GM23338 (cell line): ENCODE results near the gene NYAP2. TPM values are rescaled to one million over a fixed set of nuclear protein-coding genes. Genes with fewer than 3 reads are reported as not detected.
A peak's percentile ranks its signal among the peaks of the same experiment; 100 is the strongest.

Experiments used
- ATAC-seq: fragments of 200-7000 bp; cut with Tn5 transposase; 3 replicates; pipeline ENCODE4 v1.9.1; 2020
- DNase-seq: peaks from one replicate; pipeline ENCODE4 v3.0.0-alpha.2; 2015; ENCODE audit warnings: low spot score
- H2AFZ ChIP-seq: fragments of 200-600 bp; sonication (generic); 2 replicates; pipeline ENCODE4 v1.8.0; 2016; ENCODE audit warnings: antibody characterized with exemption, mild to moderate bottlenecking, moderate library complexity
- H3F3A ChIP-seq: fragments of 200-600 bp; sonication (generic); replicated peaks from 2 replicates; pipeline ENCODE4 v1.8.0; 2017; ENCODE audit warnings: antibody characterized with exemption, mixed run types, low read depth
- H3K27ac ChIP-seq: fragments of 200-600 bp; sonication (generic); 2 replicates; pipeline ENCODE4 v1.6.1; 2016; ENCODE audit warnings: low read depth
- H3K27me3 ChIP-seq: fragments of 200-600 bp; sonication (generic); 2 replicates; pipeline ENCODE4 v1.8.0; 2016; ENCODE audit warnings: mild to moderate bottlenecking, mixed run types, moderate library complexity; ENCODE audit not compliant: insufficient read depth
- H3K36me3 ChIP-seq: fragments of 200-600 bp; sonication (generic); 2 replicates; pipeline ENCODE4 v1.8.0; 2016; ENCODE audit warnings: mild to moderate bottlenecking; ENCODE audit not compliant: insufficient read depth
- H3K4me1 ChIP-seq: fragments of 200-600 bp; sonication (generic); 2 replicates; pipeline ENCODE4 v1.8.0; 2016; ENCODE audit warnings: mild to moderate bottlenecking, moderate library complexity; ENCODE audit not compliant: insufficient read depth
- H3K4me2 ChIP-seq: fragments of 200-600 bp; sonication (generic); 2 replicates; pipeline ENCODE4 v1.7.1; 2017; ENCODE audit warnings: mixed run types
- H3K4me3 ChIP-seq: fragments of 200-600 bp; sonication (generic); 2 replicates; pipeline ENCODE4 v1.6.1; 2016; ENCODE audit warnings: mixed run types
- H3K79me2 ChIP-seq: fragments of 200-600 bp; sonication (generic); replicated peaks from 2 replicates; pipeline ENCODE4 v1.8.0; 2017; ENCODE audit warnings: mild to moderate bottlenecking; ENCODE audit not compliant: insufficient read depth
- H3K9me2 ChIP-seq: fragments of 200-600 bp; sonication (generic); 2 replicates; pipeline ENCODE4 v1.8.0; 2017; ENCODE audit not compliant: insufficient read depth
- H4K20me1 ChIP-seq: fragments of 200-600 bp; sonication (generic); replicated peaks from 2 replicates; pipeline ENCODE4 v1.8.0; 2017; ENCODE audit warnings: mild to moderate bottlenecking; ENCODE audit not compliant: insufficient read depth
- H3K27ac Mint-ChIP-seq: 2 replicates; pipeline ENCODE4 v1.8.0; 2020; ENCODE audit warnings: inconsistent platforms, mild to moderate bottlenecking, moderate library complexity, mixed read lengths
- H3K27me3 Mint-ChIP-seq: 3 replicates; pipeline ENCODE4 v1.8.0; 2022; ENCODE audit warnings: low read depth, mild to moderate bottlenecking, moderate library complexity, mixed read lengths, inconsistent platforms; ENCODE audit not compliant: insufficient read depth, poor library complexity
- H3K36me3 Mint-ChIP-seq: 3 replicates; pipeline ENCODE4 v1.8.0; 2021; ENCODE audit warnings: low read depth, mild to moderate bottlenecking, inconsistent platforms, moderate library complexity, mixed read lengths
- H3K4me1 Mint-ChIP-seq: 3 replicates; pipeline ENCODE4 v1.8.0; 2020; ENCODE audit warnings: mild to moderate bottlenecking, inconsistent platforms, mixed read lengths
- H3K4me3 Mint-ChIP-seq: 3 replicates; pipeline ENCODE4 v1.8.0; 2021; ENCODE audit warnings: moderate library complexity, mild to moderate bottlenecking, inconsistent platforms, mixed read lengths
- H3K9me3 Mint-ChIP-seq: 3 replicates; pipeline ENCODE4 v1.8.0; 2020; ENCODE audit warnings: moderate library complexity, mild to moderate bottlenecking, inconsistent platforms, mixed read lengths
- CTCF ChIP-seq, 2 experiments: fragments of 200-600 bp in 1 of 2; sonication (generic) in 1 of 2; conservative IDR thresholded peaks; 2 replicates each; pipeline versions ENCODE4 v1.5.1 to v1.6.1; 2016 to 2017; ENCODE audit warnings: antibody characterized with exemption in 2 of 2, low read depth in 2 of 2, mild to moderate bottlenecking in 2 of 2, moderate library complexity in 1 of 2
- ETS1 ChIP-seq: IDR thresholded peaks from 2 replicates; pipeline ENCODE4 v1.6.1; 2016; ENCODE audit warnings: antibody characterized with exemption
- STAT1 ChIP-seq: IDR thresholded peaks from one replicate; pipeline ENCODE4 v1.6.1; 2016; ENCODE audit warnings: antibody characterized with exemption; ENCODE audit not compliant: unreplicated experiment
- ZNF114 ChIP-seq: fragments of 250-450 bp; sonication (Bioruptor Pico); IDR thresholded peaks from 2 replicates; pipeline ENCODE4 v1.5.0; 2020; ENCODE audit warnings: mild to moderate bottlenecking, moderate library complexity
- polyA plus RNA-seq: library from polyadenylated mRNA; unstranded; fragments of >200 nt; fragmentation: Nextera tagmentation; extraction: Ambion mirVana; gene quantifications from 2 replicates; pipeline ENCODE4 v1.2.1, GENCODE V29; 2016
- total RNA-seq: library from RNA; depleted of rRNA; stranded (reverse); fragments of >200 nt; shearing (Covaris generic); gene quantifications from 2 replicates; pipeline ENCODE4 v1.2.3, GENCODE V29; 2014

The NYAP2 gene
- total and polyA plus RNA-seq, 2 experiments from 2014 or later, result not detected

GRCh38 chr2:225668606-225669266, 269.2 kb downstream of the NYAP2 start:
- Histone ChIP-seq H3K36me3 (no peaks in the 10 kb centered on the region), H2AFZ (no peak overlapping the region), H3K4me3 (no peak overlapping the region), H3K4me2 (0 out of 2 replicates have a peak overlapping the region, but pooled peaks have one; percentile 23), H3F3A (no peaks in the 10 kb centered on the region), H3K79me2 (no peaks in the 10 kb centered on the region), H3K9me2 (no peaks in the 10 kb centered on the region), H4K20me1 (no peaks in the 10 kb centered on the region), H3K27ac (no peak overlapping the region), H3K4me1 (peaks cover 12% of the 10 kb centered on the region), H3K27me3 (no peaks in the 10 kb centered on the region)
- Mint-ChIP-seq H3K27me3 (no peaks in the 10 kb centered on the region), H3K9me3 (no peaks in the 10 kb centered on the region), H3K4me3 (no peak overlapping the region), H3K4me1 (peaks cover 27% of the 10 kb centered on the region), H3K27ac (no peak overlapping the region), H3K36me3 (no peaks in the 10 kb centered on the region)
- peak; percentile 84 for ATAC-seq
- TF ChIP-seq ZNF114 (CRISPR knock-in tag), result no peak
- no peak for TF ChIP-seq ETS1
- TF ChIP-seq CTCF (conservative IDR thresholded peaks at IDR 0.05; ENCODE audit: low read depth in 2 of 2), result peak; percentile 81 to 82
- peak; percentile 69 for DNase-seq

GRCh38 chr2:225670111-225670974, 270.8 kb downstream of the NYAP2 start:
- Histone ChIP-seq H3K36me3 (no peaks in the 10 kb centered on the region), H3K27ac (no peak overlapping the region), H3K79me2 (no peaks in the 10 kb centered on the region), H3K4me2 (no peak overlapping the region), H3K4me1 (peaks cover 12% of the 10 kb centered on the region), H3K9me2 (no peaks in the 10 kb centered on the region), H2AFZ (no peak overlapping the region), H4K20me1 (no peaks in the 10 kb centered on the region), H3F3A (no peaks in the 10 kb centered on the region), H3K4me3 (no peak overlapping the region), H3K27me3 (no peaks in the 10 kb centered on the region)
- Mint-ChIP-seq H3K9me3 (no peaks in the 10 kb centered on the region), H3K4me3 (no peak overlapping the region), H3K4me1 (peaks cover 24% of the 10 kb centered on the region), H3K27ac (no peak overlapping the region), H3K36me3 (no peaks in the 10 kb centered on the region), H3K27me3 (no peaks in the 10 kb centered on the region)
- DNase-seq (peak; percentile 70), ATAC-seq (no peak)
- TF ChIP-seq STAT1, result no peak
- no peak for TF ChIP-seq ETS1
- TF ChIP-seq CTCF (conservative IDR thresholded peaks at IDR 0.05; ENCODE audit: low read depth in 2 of 2), result peak; percentile 51 to 65
